Choroid plexus epithelial cell (primary cell): ENCODE data around the gene LAMTOR1.
A peak's percentile ranks its signal among the peaks of the same experiment; 100 is the strongest.

Experiments
- DNase-seq: peaks from one replicate; pipeline ENCODE4 v3.0.0-alpha.2; 2010; ENCODE audit warnings: low read depth
- H3K4me3 ChIP-seq: 2 replicates; pipeline ENCODE4 v1.5.1; 2011; ENCODE audit warnings: low read depth, mild to moderate bottlenecking, control low read depth, low read length, moderate library complexity
- CTCF ChIP-seq: conservative IDR thresholded peaks from 2 replicates; pipeline ENCODE4 v1.5.1; 2011; ENCODE audit warnings: low read depth, mild to moderate bottlenecking, control low read depth, inconsistent platforms, low read length, moderate library complexity

LAMTOR1 gene

GRCh38 chr11:72061739-72062396, 41.2 kb downstream of the LAMTOR1 start:
- no peak for DNase-seq
- no peak overlapping the region for H3K4me3 ChIP-seq
- TF ChIP-seq CTCF = no peak

GRCh38 chr11:72058416-72059034, 44.6 kb downstream of the LAMTOR1 start:
- peak; percentile 16 for DNase-seq
- no peak for TF ChIP-seq CTCF
- H3K4me3 ChIP-seq = no peak overlapping the region

GRCh38 chr11:72048766-72049460, 54.2 kb downstream of the LAMTOR1 start:
- H3K4me3 ChIP-seq = no peak overlapping the region
- DNase-seq = no peak
- no peak for TF ChIP-seq CTCF
